Prostate gland (tissue), 2 donors: ENCODE results near the gene DNAI2.

Experiments
- POLR2A ChIP-seq: fragments of 450-650 bp; IDR thresholded peaks from one replicate; pipeline ENCODE4 v1.6.1; 2016; ENCODE audit warnings: antibody characterized with exemption, mild to moderate bottlenecking
- TF ChIP-seq, protein P1 (sequence below), 4 experiments: fragments of 200-600 bp in 2 of 4; fragments of 450-650 bp in 2 of 4; sonication (generic) in 2 of 4; IDR thresholded peaks; 1 replicate in 3 of 4; 2 replicates in 1 of 4; pipeline ENCODE4 v1.5.1; 2016 to 2019; ENCODE audit warnings: antibody characterized with exemption in 4 of 4, mild to moderate bottlenecking in 2 of 4, moderate library complexity in 2 of 4

GRCh38 chr17:74262601-74263000, 11.4 kb upstream of the DNAI2 start:
- TF ChIP-seq, protein P1, sequence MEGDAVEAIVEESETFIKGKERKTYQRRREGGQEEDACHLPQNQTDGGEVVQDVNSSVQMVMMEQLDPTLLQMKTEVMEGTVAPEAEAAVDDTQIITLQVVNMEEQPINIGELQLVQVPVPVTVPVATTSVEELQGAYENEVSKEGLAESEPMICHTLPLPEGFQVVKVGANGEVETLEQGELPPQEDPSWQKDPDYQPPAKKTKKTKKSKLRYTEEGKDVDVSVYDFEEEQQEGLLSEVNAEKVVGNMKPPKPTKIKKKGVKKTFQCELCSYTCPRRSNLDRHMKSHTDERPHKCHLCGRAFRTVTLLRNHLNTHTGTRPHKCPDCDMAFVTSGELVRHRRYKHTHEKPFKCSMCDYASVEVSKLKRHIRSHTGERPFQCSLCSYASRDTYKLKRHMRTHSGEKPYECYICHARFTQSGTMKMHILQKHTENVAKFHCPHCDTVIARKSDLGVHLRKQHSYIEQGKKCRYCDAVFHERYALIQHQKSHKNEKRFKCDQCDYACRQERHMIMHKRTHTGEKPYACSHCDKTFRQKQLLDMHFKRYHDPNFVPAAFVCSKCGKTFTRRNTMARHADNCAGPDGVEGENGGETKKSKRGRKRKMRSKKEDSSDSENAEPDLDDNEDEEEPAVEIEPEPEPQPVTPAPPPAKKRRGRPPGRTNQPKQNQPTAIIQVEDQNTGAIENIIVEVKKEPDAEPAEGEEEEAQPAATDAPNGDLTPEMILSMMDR (IDR thresholded peaks at IDR 0.05) = no peak
- no peak for TF ChIP-seq POLR2A
